ENCODE data around the gene B4GALT2.

GRCh38 chr1:43957407-43958040 is 21.5 kb upstream of the B4GALT2 start:
- TF ChIP-seq YY1 (IDR thresholded peaks at IDR 0.05; ENCODE audit: insufficient read depth, insufficient read length), result no peak
- TF ChIP-seq ZNF274 (IDR thresholded peaks at IDR 0.05; ENCODE audit: low read depth, low read length), result no peak
- no peak for TF ChIP-seq SUZ12 (IDR thresholded peaks at IDR 0.05; ENCODE audit: extremely low read depth, insufficient read depth, insufficient read length)

Measured in NT2/D1 (cell line).